Activated naive CD4-positive, alpha-beta T cell treated with anti-CD3 and anti-CD28 coated beads, Interleukin-2, amount 50 U/mL, for 72 hours (primary cell): ENCODE data around the gene PLTP. TPM values are rescaled to one million over a fixed set of nuclear protein-coding genes. Genes with fewer than 3 reads are reported as not detected.

ENCODE experiments used
- ATAC-seq, 2 donors: fragments of 150-1000 bp; cut with Tn5 transposase; 2 replicates each; pipeline ENCODE4 v1.10.0; 2021; ENCODE audit warnings: mild to moderate bottlenecking in 2 of 2, moderate library complexity in 2 of 2
- DNase-seq, 2 donors: peaks; one replicate each; pipeline ENCODE4 v3.0.0; 2021 to 2022; ENCODE audit warnings: low spot score in 2 of 2
- H3K27ac Mint-ChIP-seq, 2 donors: one replicate each; pipeline ENCODE4 v1.8.0; 2022; ENCODE audit warnings: mild to moderate bottlenecking in 2 of 2, mixed read lengths in 2 of 2
- H3K36me3 Mint-ChIP-seq, 2 donors: one replicate each; pipeline ENCODE4 v1.8.0; 2022; ENCODE audit warnings: mixed read lengths in 2 of 2
- H3K9me3 Mint-ChIP-seq, 2 donors: one replicate each; pipeline ENCODE4 v1.8.0; 2022; ENCODE audit warnings: mixed read lengths in 2 of 2
- total RNA-seq, 2 donors: library from RNA; stranded (reverse); gene quantifications; one replicate each; pipeline ENCODE4 v1.2.3, GENCODE V29; 2022

Gene PLTP
- total RNA-seq, 2 donors from 2014 or later: 11.0 to 12.9 TPM

DNA sequence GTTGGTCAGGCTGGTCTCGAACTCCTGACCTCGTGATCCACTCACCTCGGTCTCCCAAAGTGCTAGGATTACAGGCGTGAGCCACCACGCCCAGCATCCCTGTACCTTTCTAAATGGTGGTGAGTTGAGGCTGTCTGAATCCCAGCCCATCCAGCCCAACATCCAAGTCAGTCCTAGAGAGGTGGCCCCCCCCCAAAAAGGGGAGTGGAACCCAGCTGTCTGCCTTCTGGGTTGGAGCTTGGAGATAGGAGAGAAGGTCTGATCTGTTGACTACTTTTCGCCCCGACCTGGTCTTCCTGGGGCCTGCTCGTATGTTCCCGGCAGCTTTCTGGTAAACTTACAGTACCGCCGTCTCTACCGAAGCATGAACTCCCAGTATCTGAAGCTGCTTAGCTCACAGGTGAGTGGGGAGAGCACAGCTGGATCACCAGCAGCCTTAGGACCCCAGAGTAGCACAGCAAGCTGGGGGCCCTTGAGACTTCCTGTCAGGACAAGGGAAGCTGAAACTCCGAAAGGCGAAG lies 15.3 kb downstream of the PLTP start:
- Mint-ChIP-seq H3K36me3 (peaks cover 0 to 8% of the 10 kb centered on the region in 2 donors), H3K27ac (no peak overlapping the region), H3K9me3 (no peaks in the 10 kb centered on the region)
- DNase-seq (no peak), ATAC-seq (no peak)

- H3K27ac Mint-ChIP-seq: no peak overlapping the region
- peaks cover 0 to 8% of the 10 kb centered on the region in 2 donors for H3K36me3 Mint-ChIP-seq
- DNase-seq (no peak), ATAC-seq (no peak)
- H3K9me3 Mint-ChIP-seq: no peaks in the 10 kb centered on the region
Observed at GRCh38 chr20:45894797-45895196, 17.2 kb downstream of the PLTP start.

GRCh38 chr20:45893831-45894230 lies 18.1 kb downstream of the PLTP start:
- no peaks in the 10 kb centered on the region for H3K9me3 Mint-ChIP-seq
- DNase-seq (no peak), ATAC-seq (no peak)
- peaks cover 0 to 8% of the 10 kb centered on the region in 2 donors for H3K36me3 Mint-ChIP-seq
- no peak overlapping the region for H3K27ac Mint-ChIP-seq

GRCh38 chr20:45892828-45893500 lies 19.0 kb downstream of the PLTP start:
- H3K9me3 Mint-ChIP-seq: no peaks in the 10 kb centered on the region
- H3K27ac Mint-ChIP-seq: peak overlapping the region; percentile 9 to 91
- no peak for DNase-seq
- ATAC-seq: peak in 1 of 2 donors; percentile 46
- peaks cover 0 to 8% of the 10 kb centered on the region in 2 donors for H3K36me3 Mint-ChIP-seq

DNA sequence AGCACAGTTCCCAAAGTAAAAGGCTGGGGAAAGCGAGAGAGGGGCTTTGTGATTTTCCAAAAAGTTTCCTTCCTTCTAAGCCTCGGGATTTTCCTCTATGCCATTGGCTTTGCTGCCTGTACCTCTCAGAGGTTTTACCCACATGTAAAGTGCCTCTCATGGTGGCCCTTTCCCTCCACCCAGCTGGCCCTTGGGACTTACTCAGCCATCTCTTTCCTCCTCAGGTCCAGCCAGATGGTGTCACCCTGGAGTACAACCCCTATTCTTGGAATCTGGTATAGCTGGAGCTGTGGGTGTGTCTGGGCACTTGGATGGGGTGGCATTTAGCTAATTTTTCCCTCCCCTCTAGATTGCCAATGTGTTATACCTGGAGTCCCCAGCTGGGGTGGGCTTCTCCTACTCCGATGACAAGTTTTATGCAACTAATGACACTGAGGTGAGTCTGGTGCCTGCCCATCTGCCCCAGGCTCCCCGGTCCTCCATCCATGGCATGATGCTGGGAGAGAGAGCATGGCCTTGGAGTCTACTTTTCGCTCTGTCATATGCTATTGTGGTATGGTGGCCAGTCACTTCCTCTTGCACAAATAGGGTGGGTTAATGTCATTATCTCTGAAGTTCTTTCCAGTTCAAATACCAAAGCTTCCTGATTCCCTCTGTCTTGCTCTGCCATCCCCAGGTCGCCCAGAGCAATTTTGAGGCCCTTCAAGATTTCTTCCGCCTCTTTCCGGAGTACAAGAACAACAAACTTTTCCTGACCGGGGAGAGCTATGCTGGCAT lies 19.7 kb downstream of the PLTP start:
- Mint-ChIP-seq H3K9me3 (no peaks in the 10 kb centered on the region), H3K36me3 (peaks cover 0 to 8% of the 10 kb centered on the region in 2 donors), H3K27ac (peak overlapping the region; percentile 85 to 91)
- DNase-seq: no peak
- ATAC-seq: no peak

GRCh38 chr20:45890985-45891983 lies 20.7 kb downstream of the PLTP start, which contains the start of the genes CTSA and NEURL2:
Gene CTSA (plus strand): TSS chr20:45891335. CDS start chr20:45891569, 234 bp downstream.
Gene NEURL2 (minus strand): TSS chr20:45891208. CDS start chr20:45890991, 217 bp downstream.
- no peaks in the 10 kb centered on the region for H3K9me3 Mint-ChIP-seq
- ATAC-seq (peak; percentile 84 to 89), DNase-seq (peak; percentile 84 to 89)
- peaks cover 0 to 8% of the 10 kb centered on the region in 2 donors for H3K36me3 Mint-ChIP-seq
- peak within 1 kb of the TSS; percentile 91 to 93 for H3K27ac Mint-ChIP-seq

DNA sequence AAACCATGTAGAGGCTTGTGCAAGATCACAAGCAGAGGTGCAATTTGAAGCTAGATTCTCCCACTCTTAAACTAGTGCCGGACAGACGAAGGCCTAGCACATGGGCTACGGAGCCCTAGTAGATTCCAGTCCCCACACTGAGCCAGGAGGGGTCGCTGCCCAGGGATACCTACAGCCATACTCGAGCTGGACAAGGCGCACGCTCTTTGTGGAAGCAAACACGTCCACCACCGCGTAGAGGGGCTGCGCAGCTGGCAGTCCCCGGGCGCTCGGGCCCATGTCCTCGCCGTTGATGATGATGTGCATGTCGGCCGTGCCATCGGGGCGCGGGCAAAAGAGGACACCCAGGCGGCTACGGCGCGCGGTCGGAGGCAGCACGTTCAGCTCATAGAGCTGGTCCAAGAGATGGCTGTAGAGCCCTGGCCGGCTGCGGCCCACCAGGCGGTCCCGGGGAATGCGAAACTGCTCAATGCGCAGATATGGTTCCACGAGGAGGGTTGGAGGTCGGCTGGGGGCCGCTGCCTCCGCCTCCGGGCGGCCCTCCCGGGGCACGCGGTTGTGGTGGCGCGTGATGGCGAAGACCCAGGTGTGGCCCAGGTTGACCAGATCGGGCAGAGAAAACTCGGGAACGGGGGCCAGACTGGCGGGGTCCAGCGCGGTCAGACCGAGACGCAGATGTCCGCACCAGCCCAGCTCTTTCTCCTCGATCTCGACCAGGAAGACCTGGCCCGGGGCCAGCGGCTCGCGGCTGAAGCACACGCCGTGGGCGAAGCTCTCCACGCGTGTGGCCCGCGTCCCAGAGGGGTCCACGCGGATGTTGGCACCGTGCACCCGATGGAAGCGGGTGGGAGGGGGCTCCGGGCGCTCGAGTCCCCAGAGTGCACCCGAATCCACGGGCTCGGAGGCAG lies 21.6 kb downstream of the PLTP start:
- H3K36me3 Mint-ChIP-seq: peaks cover 0 to 8% of the 10 kb centered on the region in 2 donors
- no peaks in the 10 kb centered on the region for H3K9me3 Mint-ChIP-seq
- ATAC-seq: peak; percentile 15 to 62

GRCh38 chr20:45888681-45889080 lies 23.3 kb downstream of the PLTP start:
- ATAC-seq (no peak), DNase-seq (no peak)
- no peaks in the 10 kb centered on the region for H3K9me3 Mint-ChIP-seq
- no peak overlapping the region for H3K27ac Mint-ChIP-seq
- peaks cover 0 to 2% of the 10 kb centered on the region in 2 donors for H3K36me3 Mint-ChIP-seq

More for the DNA sequence above, 21.6 kb downstream of the PLTP start:
- DNase-seq: peak in 1 of 2 donors; percentile 60
- H3K27ac Mint-ChIP-seq: peak overlapping the region; percentile 91 to 93

DNA sequence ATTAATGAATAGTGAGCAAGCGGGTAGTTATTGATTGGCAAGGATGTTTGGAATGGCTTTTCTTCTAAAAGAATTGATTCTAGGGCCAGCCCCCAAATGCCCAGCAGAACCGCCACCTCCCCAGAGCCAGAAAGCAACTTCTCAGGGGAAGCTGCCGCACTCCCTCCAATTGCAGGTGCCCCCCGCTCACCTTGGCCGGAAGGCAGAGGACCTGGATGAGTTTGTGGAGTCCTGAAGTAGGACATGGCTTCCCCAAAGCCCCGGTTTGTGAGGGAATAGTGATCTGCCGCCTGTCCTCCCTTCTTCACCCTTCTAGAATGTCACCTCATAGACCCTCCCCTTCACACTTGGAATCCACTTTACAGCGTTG lies 24.6 kb downstream of the PLTP start, which contains the start of gene SPATA25:
TSS of gene SPATA25 (minus strand) at position 277 of the 370 bp plus-strand sequence. CDS start at position 245, 32 bp downstream.
- H3K27ac Mint-ChIP-seq: no peak within 1 kb of the TSS
- DNase-seq (no peak), ATAC-seq (no peak)
- no peaks in the 10 kb centered on the region for H3K9me3 Mint-ChIP-seq
- H3K36me3 Mint-ChIP-seq: peaks cover 13 to 15% of the 10 kb centered on the region in 2 donors

DNA sequence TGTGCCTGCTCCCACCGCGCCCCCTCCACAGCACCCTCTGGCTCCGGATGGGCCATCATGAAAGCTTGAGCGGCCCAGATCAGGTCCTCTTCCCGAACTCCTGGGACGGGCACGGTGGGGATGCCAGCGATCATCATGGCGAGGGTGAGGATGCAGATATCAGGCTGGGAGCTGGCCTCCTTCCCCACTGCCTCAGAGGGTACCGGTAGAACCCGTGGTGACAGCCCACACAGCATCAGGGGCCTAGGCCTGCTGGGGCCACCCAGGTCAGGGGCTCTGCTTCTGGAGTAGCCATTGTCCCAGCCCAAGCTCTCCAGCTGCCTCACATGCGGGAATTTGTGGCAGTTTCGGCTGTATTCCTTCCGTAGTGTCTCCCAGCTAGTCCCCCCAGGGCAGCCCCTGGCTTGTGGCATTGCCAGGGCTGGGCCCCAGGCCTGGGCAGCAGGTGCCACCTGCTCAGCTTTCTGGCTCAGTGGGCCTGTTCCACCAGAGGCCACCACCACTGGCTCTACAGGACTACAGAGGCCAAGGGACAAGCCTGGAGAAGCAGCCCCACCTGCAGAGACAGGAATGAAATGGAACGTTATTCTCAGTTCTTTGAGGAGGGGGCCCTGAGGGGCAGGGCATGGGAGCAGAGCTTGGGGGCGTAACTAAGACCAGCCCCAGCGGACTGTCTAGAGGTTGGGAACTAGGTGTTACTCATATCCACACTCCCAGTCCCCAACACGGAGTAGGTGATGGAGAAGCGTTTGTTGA lies 25.2 kb downstream of the PLTP start:
- DNase-seq: no peak
- ATAC-seq: no peak
- peaks cover 16 to 17% of the 10 kb centered on the region in 2 donors for H3K36me3 Mint-ChIP-seq
- H3K27ac Mint-ChIP-seq: no peak overlapping the region
- no peaks in the 10 kb centered on the region for H3K9me3 Mint-ChIP-seq

- Mint-ChIP-seq H3K9me3 (no peaks in the 10 kb centered on the region), H3K27ac (peak overlapping the region; percentile 77 to 91), H3K36me3 (peaks cover 21% of the 10 kb centered on the region in 2 donors)
- DNase-seq: no peak
- ATAC-seq: no peak
Observed at GRCh38 chr20:45883100-45883469, 28.9 kb downstream of the PLTP start.

DNA sequence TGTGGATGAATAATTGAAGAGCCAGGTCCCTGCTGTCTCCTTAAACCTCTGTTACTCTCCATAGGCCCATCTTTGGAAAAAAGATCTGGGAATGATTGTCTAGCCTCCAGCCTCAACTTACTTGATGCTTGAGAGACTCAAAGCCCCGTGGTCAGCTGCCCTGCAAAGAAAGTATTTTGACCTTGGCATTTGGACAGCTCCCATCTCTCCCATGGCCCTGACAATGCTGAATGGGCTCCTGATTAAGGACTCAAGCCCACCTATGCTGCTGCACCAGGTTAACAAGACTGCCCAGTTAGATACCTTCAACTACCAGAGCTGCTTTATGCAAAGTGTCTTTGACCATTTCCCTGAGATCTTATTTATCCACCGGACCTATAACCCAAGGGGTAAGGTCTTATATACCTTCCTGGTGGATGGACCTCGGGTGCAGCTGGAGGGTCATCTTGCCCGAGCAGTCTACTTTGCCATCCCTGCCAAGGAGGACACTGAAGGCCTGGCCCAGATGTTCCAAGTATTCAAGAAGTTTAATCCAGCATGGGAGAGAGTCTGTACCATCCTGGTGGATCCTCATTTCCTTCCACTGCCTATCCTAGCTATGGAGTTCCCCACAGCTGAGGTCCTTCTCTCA lies 29.4 kb downstream of the PLTP start:
- ATAC-seq (no peak), DNase-seq (no peak)
- Mint-ChIP-seq H3K9me3 (no peaks in the 10 kb centered on the region), H3K36me3 (peaks cover 21% of the 10 kb centered on the region in 2 donors), H3K27ac (peak overlapping the region; percentile 77 to 91)

- ATAC-seq: peak; percentile 95 to 98
- peak; percentile 98 for DNase-seq
- Mint-ChIP-seq H3K36me3 (peaks cover 21% of the 10 kb centered on the region in 2 donors), H3K27ac (peak within 1 kb of the TSS; percentile 91 to 94), H3K9me3 (no peaks in the 10 kb centered on the region)
Observed at GRCh38 chr20:45880988-45881788, 30.8 kb downstream of the PLTP start, which contains the start of gene ZSWIM1. Gene ZSWIM1 (plus strand): TSS chr20:45881227. CDS start chr20:45882593, 1,366 bp downstream.
